C4-2B (cell line): Measurements from ENCODE around the gene LEO1.

Source experiments
- CTCF ChIP-seq: fragments of 450-650 bp; conservative IDR thresholded peaks from 2 replicates; pipeline ENCODE4 v1.5.1; 2017; ENCODE audit warnings: mild to moderate bottlenecking
- ZFX ChIP-seq: fragments of 450-650 bp; IDR thresholded peaks from 2 replicates; pipeline ENCODE4 v1.6.1; 2017

DNA sequence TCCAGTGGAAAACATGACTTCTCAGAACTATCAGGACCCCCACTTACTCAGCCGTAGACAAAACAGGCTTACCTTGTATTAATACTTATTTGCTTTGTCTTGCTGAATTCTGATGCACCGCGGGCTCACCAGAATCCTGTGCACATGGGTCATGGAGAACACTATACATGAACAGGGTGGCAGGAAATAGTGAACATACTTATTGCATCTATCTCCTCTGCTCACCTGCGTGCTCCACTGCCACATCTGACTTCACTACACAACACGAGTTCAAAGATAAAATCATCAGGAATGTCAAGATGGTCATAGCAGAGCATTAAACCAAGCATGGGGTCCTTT is 36.8 kb upstream of the LEO1 start:
- TF ChIP-seq CTCF (no peak), ZFX (no peak)
